Endodermal cell (in vitro differentiated cells): Measurements from ENCODE around the gene ADCY2. TPM values are rescaled to one million over a fixed set of nuclear protein-coding genes. Genes with fewer than 3 reads are reported as not detected.

Source experiments
- DNase-seq: peaks from one replicate; pipeline ENCODE4 v3.0.0-alpha.2; 2017
- H3K27ac ChIP-seq: 2 replicates; pipeline ENCODE4 v1.5.1; 2013; ENCODE audit warnings: mild to moderate bottlenecking, low read depth, low read length, moderate library complexity
- H3K27me3 ChIP-seq: 2 replicates; pipeline ENCODE4 v1.6.1; 2013; ENCODE audit warnings: mild to moderate bottlenecking, low read length, moderate library complexity; ENCODE audit not compliant: insufficient read depth, control insufficient read depth, poor library complexity, severe bottlenecking
- H3K36me3 ChIP-seq: 2 replicates; pipeline ENCODE4 v1.7.0; 2013; ENCODE audit warnings: mild to moderate bottlenecking, low read length, moderate library complexity; ENCODE audit not compliant: control insufficient read depth, insufficient read depth
- H3K4me1 ChIP-seq: one replicate; pipeline ENCODE4 v1.7.0; 2013; ENCODE audit warnings: low read length; ENCODE audit not compliant: control insufficient read depth, insufficient read depth
- H3K4me3 ChIP-seq: 2 replicates; pipeline ENCODE4 v1.5.1; 2013; ENCODE audit warnings: mild to moderate bottlenecking, low read length, moderate library complexity
- H3K9ac ChIP-seq: 2 replicates; pipeline ENCODE4 v1.6.1; 2013; ENCODE audit warnings: mild to moderate bottlenecking, low read length, moderate library complexity; ENCODE audit not compliant: poor library complexity, severe bottlenecking; ENCODE audit errors: extremely low read depth
- H3K9me3 ChIP-seq: 2 replicates; pipeline ENCODE4 v1.6.1; 2013; ENCODE audit warnings: mild to moderate bottlenecking, low read length, moderate library complexity; ENCODE audit not compliant: control insufficient read depth
- H3K27ac Mint-ChIP-seq: 2 replicates; pipeline ENCODE4 v1.8.0; 2020; ENCODE audit warnings: mixed read lengths
- H3K27me3 Mint-ChIP-seq: 2 replicates; pipeline ENCODE4 v1.8.0; 2021; ENCODE audit warnings: mild to moderate bottlenecking, mixed read lengths; ENCODE audit not compliant: insufficient read depth
- H3K36me3 Mint-ChIP-seq: 2 replicates; pipeline ENCODE4 v1.8.0; 2020; ENCODE audit warnings: low read depth, mixed read lengths
- H3K4me1 Mint-ChIP-seq: 2 replicates; pipeline ENCODE4 v1.8.0; 2020; ENCODE audit warnings: mixed read lengths
- H3K4me3 Mint-ChIP-seq: 2 replicates; pipeline ENCODE4 v1.8.0; 2020; ENCODE audit warnings: mild to moderate bottlenecking, moderate library complexity, mixed read lengths
- H3K9me3 Mint-ChIP-seq: 2 replicates; pipeline ENCODE4 v1.8.0; 2020; ENCODE audit warnings: mild to moderate bottlenecking, mixed read lengths
- WGBS, 2 experiments: methylation state at CpG; one replicate each; pipeline versions ENCODE4 v1.1.5 to v1.1.7; 2013; ENCODE audit warnings: missing lambda C conversion rate in 2 of 2, mixed read lengths in 1 of 2; ENCODE audit not compliant: insufficient coverage in 1 of 2, insufficient read length in 1 of 2; 5-methylcytosine and 5-hydroxymethylcytosine counted together
- total RNA-seq, 2 donors: library from RNA; stranded (reverse); fragmentation: NEBNext Ultra II Directional in 1 of 2; extraction: Animal tissue kit (Norgen Biotek cat#: 25700) in 1 of 2; gene quantifications; 2 replicates in 1 of 2; 3 replicates in 1 of 2; pipeline ENCODE4 v1.2.1, GENCODE V29; 2021
- TF ChIP-seq, protein P1 (sequence below): fragments of 200-600 bp; sonication (generic); conservative IDR thresholded peaks from 2 replicates; pipeline ENCODE4 v1.5.0; 2021; ENCODE audit warnings: antibody characterized with exemption, mild to moderate bottlenecking

ADCY2 gene
- total RNA-seq, 2 donors from 2014 or later: 61.5 to 63.2 TPM

GRCh38 chr5:7756453-7756852 is 360.5 kb downstream of the ADCY2 start:
- WGBS, 2 experiments: 95 to 96% methylated on average over 4 of the region's 4 CpGs
- H3K4me3 ChIP-seq: no peak overlapping the region
- no peaks in the 10 kb centered on the region for H3K9me3 ChIP-seq
- H3K27ac Mint-ChIP-seq: no peak overlapping the region
- H3K27ac ChIP-seq: no peak overlapping the region
- H3K4me1 ChIP-seq: peaks cover 6% of the 10 kb centered on the region
- no peak overlapping the region for H3K9ac ChIP-seq
- H3K4me1 Mint-ChIP-seq: peaks cover 13% of the 10 kb centered on the region
- TF ChIP-seq, protein P1, sequence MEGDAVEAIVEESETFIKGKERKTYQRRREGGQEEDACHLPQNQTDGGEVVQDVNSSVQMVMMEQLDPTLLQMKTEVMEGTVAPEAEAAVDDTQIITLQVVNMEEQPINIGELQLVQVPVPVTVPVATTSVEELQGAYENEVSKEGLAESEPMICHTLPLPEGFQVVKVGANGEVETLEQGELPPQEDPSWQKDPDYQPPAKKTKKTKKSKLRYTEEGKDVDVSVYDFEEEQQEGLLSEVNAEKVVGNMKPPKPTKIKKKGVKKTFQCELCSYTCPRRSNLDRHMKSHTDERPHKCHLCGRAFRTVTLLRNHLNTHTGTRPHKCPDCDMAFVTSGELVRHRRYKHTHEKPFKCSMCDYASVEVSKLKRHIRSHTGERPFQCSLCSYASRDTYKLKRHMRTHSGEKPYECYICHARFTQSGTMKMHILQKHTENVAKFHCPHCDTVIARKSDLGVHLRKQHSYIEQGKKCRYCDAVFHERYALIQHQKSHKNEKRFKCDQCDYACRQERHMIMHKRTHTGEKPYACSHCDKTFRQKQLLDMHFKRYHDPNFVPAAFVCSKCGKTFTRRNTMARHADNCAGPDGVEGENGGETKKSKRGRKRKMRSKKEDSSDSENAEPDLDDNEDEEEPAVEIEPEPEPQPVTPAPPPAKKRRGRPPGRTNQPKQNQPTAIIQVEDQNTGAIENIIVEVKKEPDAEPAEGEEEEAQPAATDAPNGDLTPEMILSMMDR: no peak
- H3K36me3 ChIP-seq: no peaks in the 10 kb centered on the region
- H3K36me3 Mint-ChIP-seq: peaks cover 14% of the 10 kb centered on the region
- H3K27me3 ChIP-seq: no peaks in the 10 kb centered on the region
- no peaks in the 10 kb centered on the region for H3K27me3 Mint-ChIP-seq
- no peak overlapping the region for H3K4me3 Mint-ChIP-seq
- DNase-seq: no peak
- no peaks in the 10 kb centered on the region for H3K9me3 Mint-ChIP-seq

- H3K9ac ChIP-seq: no peak overlapping the region
- TF ChIP-seq, protein P1: no peak
- WGBS, 2 experiments: 90 to 91% methylated on average over 4 to 8 of the region's 8 CpGs
- no peaks in the 10 kb centered on the region for H3K27me3 ChIP-seq
- no peak for DNase-seq
- Mint-ChIP-seq H3K36me3 (peaks cover 23% of the 10 kb centered on the region), H3K9me3 (no peaks in the 10 kb centered on the region), H3K27ac (no peak overlapping the region), H3K4me3 (no peak overlapping the region), H3K27me3 (no peaks in the 10 kb centered on the region), H3K4me1 (peaks cover 13% of the 10 kb centered on the region)
- H3K27ac ChIP-seq: no peak overlapping the region
- no peaks in the 10 kb centered on the region for H3K36me3 ChIP-seq
- H3K9me3 ChIP-seq: no peaks in the 10 kb centered on the region
- H3K4me1 ChIP-seq: peaks cover 6% of the 10 kb centered on the region
- H3K4me3 ChIP-seq: no peak overlapping the region
Measured at GRCh38 chr5:7759257-7759871, 363.4 kb downstream of the ADCY2 start.

DNA sequence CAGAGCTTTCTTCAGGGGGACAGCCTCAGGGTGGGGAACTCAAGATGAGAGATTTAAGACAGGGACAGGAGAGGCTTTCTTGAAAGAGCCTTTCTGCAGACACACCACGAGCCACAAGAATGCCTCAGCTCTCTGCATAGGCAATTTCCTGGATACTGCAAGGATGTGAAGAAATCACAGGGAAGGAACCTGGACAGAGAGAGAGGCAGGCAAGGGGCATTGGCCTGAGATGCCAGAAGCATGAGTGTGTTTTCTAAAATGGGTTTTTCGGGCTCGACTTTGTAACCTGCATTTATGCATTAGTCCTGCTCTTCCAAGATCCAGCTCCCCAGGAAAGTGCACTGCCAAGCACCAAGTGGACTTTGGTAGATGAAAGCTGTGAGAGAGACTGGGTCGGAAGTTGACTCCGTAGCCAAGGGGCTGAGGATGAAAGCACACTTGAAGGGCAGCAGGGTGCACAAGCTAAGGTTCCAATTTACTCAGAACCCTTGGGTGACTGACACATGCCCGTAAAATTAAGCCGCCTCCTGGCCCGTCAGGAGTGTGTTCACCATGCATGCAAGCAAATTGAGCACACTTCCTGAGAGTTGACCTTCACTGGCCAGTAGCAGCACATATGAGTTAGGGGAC is 364.1 kb downstream of the ADCY2 start:
- peaks cover 6% of the 10 kb centered on the region for H3K4me1 ChIP-seq
- H3K36me3 Mint-ChIP-seq: peaks cover 23% of the 10 kb centered on the region
- TF ChIP-seq, protein P1: no peak
- H3K9me3 Mint-ChIP-seq: no peaks in the 10 kb centered on the region
- no peak overlapping the region for H3K9ac ChIP-seq
- no peaks in the 10 kb centered on the region for H3K27me3 ChIP-seq
- no peak overlapping the region for H3K4me3 Mint-ChIP-seq
- no peak for DNase-seq
- no peak overlapping the region for H3K4me3 ChIP-seq
- H3K27ac ChIP-seq: no peak overlapping the region
- H3K9me3 ChIP-seq: no peaks in the 10 kb centered on the region
- 95 to 100% methylated on average over 7 to 8 of the region's 8 CpGs for WGBS, 2 experiments
- no peaks in the 10 kb centered on the region for H3K36me3 ChIP-seq
- no peak overlapping the region for H3K27ac Mint-ChIP-seq
- no peaks in the 10 kb centered on the region for H3K27me3 Mint-ChIP-seq
- H3K4me1 Mint-ChIP-seq: peaks cover 12% of the 10 kb centered on the region
